ENCODE results near the gene EEF1AKMT3.

Gene EEF1AKMT3

DNA sequence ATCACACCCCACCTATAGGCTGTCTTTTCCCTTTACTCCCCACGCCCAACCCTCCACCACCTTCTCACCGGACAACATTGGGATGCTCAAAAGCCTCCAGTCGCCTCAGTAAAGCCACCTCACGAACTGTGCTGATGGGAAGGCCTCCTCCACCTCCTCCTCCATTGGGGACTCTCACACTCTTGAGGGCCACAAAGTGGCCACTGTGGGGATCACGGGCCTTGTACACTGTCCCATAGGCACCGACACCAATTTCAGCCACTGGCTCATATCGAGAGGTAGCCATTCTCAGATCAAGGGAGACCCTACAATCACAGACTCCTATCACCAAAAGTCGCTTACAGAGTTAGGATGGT lies 21.0 kb upstream of the EEF1AKMT3 start:
- DNase-seq (ENCODE audit: low spot score) = no peak

GRCh38 chr12:57751788-57752667 lies 20.4 kb upstream of the EEF1AKMT3 start, which contains the start of gene CDK4:
TSS of gene CDK4 (minus strand) at chr12:57752310. CDS start at chr12:57751717, 593 bp downstream.
- DNase-seq (ENCODE audit: low spot score) = peak; percentile 100

GRCh38 chr12:57752668-57753000 lies 19.8 kb upstream of the EEF1AKMT3 start:
- no peak for DNase-seq (ENCODE audit: low spot score)

- no peak for DNase-seq (ENCODE audit: low spot score)
These were observed 18.6 kb upstream of the EEF1AKMT3 start for GRCh38 chr12:57753756-57754337.

- peak; percentile 68 for DNase-seq (ENCODE audit: low spot score)
These were observed 17.8 kb upstream of the EEF1AKMT3 start, which contains the start of gene MARCHF9 for GRCh38 chr12:57754411-57755193. TSS of gene MARCHF9 (plus strand) at chr12:57755103. CDS start at chr12:57755529, 426 bp downstream.

DNA sequence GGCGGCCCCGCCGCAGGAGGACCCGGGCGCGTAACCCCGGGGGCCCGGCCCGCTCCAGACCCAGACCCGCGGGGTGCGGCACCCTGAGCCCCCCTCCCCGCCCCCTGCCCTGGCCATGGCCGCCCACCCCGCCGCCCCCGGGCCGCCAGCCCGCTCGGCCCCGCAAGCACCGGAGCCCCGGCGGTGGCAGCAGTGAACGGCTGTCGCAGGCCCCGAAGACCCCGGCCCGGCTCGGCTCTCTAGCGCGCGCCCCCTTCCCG lies 17.3 kb upstream of the EEF1AKMT3 start:
- DNase-seq (ENCODE audit: low spot score) = no peak

- DNase-seq (ENCODE audit: low spot score) = no peak
These were observed 16.7 kb upstream of the EEF1AKMT3 start for GRCh38 chr12:57755454-57756372.

DNA sequence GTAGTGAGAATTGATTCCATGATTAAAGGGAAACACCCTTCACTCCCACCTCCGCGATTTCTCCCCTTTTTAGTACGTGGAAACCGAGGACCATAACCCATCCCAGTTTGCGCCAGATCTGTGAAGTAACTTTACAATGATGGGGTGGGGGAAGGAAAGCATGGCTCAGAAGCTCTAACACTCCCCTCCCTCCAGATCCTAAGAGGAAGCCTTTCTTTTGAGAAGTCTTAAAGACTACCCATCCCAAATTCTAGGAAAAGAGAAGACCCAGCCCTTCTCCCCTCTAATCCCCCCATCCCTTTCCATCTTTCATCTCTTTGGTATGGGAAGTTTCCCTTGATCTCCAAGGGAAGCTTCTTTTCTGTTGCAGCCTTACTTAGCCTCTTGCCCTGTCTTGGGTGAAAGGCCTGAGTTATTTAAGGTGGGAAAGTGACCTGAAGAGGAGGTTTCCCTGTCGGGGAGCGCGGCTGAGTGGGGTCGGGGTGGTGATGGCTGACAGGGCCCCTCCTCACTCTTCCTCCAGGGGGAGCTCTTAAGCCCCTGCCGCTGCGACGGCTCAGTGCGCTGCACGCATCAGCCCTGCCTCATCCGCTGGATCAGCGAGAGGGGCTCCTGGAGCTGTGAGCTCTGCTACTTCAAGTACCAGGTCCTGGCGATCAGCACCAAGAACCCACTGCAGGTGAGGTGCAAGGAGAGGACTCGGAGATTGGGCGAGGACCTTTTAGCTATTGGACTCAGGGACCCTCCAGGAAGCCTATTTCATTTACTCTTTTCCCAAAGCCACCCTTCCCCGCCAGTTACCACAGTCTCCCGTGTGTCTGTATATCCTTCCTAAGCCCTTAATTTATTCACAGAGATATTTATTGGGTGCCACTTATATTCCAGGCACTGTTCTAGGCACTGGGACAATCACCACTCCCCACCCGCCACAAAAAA lies 15.7 kb upstream of the EEF1AKMT3 start:
- no peak for DNase-seq (ENCODE audit: low spot score)

GRCh38 chr12:57757771-57758170 lies 14.6 kb upstream of the EEF1AKMT3 start:
- DNase-seq (ENCODE audit: low spot score) = no peak

DNA sequence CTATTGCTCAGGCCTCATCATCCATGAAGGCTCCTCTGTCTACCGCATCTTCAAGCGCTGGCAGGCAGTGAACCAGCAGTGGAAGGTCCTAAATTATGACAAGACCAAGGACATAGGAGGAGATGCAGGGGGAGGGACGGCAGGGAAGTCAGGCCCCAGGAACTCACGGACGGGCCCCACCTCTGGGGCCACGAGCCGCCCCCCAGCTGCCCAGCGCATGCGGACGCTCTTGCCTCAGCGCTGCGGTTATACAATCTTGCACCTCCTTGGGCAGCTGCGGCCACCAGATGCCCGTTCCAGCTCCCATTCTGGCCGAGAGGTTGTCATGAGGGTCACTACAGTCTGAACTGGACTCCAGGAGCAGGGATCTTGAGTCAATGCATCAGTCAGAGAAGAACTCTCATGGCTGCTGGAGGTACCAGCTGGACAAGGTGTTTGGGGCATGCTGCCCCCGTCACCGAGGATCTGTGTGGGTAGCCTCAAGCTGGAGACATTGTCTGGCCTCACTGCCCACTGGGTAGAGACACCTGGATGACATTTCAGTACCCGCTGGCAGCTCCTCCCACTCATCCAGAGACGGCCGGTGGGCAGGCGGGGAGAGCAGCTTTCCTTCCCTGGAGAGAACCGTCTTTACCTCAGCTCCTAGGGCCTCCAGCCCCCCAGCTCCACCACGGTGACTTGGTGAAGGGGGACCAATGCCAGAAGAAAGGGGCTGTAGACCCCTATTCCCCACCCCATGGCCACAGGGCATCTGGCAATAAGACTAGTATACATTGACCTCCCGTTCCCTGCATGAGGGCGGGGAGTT lies 13.7 kb upstream of the EEF1AKMT3 start:
- DNase-seq (ENCODE audit: low spot score) = no peak

DNA sequence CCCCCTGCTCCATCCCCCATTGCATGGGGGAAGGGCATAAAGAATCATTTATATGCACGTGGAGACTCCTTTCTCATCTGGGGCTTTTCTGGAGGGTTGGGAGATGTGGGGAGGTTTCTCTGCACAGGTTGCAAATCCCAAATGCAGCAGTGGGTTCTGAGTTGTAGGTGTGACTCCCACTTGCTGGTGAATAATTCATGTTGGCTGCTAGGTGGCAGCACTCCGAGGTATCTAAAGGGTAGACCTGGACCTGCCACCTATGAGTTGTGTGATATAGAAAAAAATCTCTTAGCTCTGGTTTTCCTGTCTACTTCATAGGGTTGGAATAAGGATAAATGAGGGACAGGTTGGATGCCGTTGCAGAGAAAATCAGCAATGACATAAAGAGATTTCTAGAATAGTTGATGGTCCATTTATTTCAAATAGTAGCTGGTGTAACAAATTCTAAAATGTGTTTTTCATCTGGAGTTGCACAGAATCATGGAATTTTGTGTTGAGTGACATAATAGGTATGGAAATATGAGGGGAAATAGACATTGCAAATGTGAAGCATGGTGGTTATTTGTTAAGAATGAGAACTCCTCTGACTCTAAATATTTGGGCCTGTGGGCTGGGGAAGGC lies 12.9 kb upstream of the EEF1AKMT3 start:
- no peak for DNase-seq (ENCODE audit: low spot score)

- no peak for DNase-seq (ENCODE audit: low spot score)
These were observed 11.9 kb upstream of the EEF1AKMT3 start for GRCh38 chr12:57760347-57760982.

- DNase-seq (ENCODE audit: low spot score) = no peak
These were observed 10.9 kb upstream of the EEF1AKMT3 start for GRCh38 chr12:57761391-57761998.

DNA sequence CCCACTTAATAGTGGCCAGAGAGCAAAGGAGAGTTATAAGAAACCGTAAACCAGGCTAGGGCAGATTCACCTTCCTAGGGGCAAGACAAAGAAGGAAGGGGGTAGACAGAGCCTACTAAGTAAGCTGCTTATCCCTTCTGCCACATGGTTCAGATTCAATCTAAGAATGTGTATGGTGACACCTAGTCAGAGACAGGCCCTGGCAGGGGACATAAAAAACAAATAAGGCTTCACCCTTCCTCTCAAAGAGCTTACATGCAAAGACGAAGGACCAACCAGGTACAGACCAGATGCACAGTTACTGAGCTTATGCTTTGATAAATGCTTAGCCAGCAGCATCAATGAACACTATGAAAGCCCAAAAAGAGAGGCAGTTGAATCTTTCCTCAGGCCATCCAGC lies 10.0 kb upstream of the EEF1AKMT3 start:
- no peak for DNase-seq (ENCODE audit: low spot score)

DNA sequence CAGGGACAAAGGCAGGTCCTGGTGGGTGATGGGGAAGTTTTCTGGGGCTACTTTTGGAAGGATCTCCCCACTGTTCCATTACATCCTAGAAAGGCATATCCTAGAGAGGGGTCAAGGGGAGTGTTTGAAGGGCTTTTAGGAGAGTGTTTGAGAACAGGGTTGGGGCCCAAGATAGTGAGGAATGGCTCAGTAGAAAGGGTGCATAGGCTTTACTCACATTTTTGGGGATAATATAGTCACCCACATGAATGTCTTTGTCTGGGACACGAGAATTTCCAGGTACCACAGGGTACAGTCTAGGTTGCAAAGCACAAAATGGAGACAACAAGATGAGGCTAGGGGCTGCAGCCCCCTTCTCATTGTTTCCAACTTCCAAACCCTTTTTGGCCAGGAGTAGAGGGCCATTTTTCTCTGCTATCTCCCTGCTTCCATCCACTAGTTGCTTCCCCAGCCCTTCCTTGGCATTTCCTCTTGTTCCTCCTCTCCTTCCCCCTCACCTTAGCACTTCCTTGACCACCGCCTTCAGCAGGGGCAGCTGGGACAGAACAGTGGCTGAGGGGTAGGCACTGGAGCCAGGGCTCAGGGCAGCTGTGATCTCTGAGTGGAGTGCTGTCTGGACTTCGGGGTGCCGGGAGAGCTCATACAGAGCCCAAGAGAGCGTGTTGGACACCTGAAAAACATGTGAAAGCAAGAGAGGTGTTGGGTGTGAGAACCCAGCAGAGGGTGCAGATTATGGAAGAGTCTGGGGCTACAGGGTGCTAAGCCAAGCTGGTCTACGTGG lies 8.3 kb upstream of the EEF1AKMT3 start:
- no peak for DNase-seq (ENCODE audit: low spot score)

DNA sequence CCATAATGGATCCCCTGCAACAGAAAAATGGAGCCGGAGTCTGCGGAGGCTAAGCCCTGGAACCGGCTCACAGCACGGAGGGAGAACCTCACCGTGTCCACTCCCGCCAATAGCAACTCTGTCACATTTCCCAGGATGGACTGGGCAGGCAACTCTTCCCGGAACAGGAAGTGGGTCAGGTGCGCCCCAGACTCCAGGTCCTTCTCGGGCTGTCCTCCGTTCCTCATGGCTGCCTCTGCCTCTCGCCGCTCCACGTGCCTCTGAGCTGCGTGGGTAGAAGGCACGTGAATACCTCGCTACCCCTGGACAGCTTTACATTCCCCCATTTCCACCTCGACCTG lies 7.8 kb upstream of the EEF1AKMT3 start:
- no peak for DNase-seq (ENCODE audit: low spot score)

DNA sequence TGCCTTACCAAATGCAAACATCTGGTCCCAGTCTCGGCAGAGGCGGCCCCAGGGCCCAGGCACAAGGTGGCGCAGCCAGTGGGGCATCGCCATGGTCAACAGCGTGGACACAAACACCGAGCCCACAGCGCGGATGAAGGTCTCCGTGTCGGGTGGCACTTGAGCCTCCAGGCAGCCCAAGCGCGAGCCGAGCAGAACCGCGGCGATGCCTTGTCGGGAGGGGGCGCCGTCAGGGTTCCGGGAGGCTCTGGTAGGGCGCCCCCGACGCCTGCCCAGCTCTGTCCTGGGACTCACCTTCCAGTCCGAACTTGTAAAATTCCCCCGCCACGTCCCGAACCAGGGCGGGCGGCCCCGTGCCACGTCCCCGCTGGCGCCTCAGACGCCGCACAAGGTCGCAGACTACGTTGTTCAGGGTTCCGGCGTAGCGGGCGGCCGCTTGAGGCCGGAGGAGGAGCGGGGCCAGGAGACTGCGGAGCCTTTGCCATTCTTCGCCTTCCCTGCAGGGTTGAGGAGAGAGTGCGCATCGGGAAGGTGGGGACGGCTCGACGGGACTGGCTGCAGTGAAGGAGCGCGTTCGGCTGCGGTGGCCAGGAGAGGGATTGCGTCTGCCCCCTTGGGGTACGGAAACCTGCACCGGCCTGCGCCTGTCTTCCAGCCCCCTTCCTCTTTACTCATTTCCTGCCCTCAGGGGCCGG lies 7.3 kb upstream of the EEF1AKMT3 start:
- DNase-seq (ENCODE audit: low spot score) = no peak
